NOMO-1 treated with dmso at 0.1 percent for 144 hours (cell line): ENCODE results near the gene PSMB5.
"Not testable (repeated sequence)": the region's sequence is repeated elsewhere in the genome, so short reads cannot be mapped to it uniquely, and the experiment has no call there.

Experiments
- DNase-seq: peaks from one replicate; lab custom pipeline; 2025; ENCODE audit not compliant: unreplicated experiment; lab: John Stamatoyannopoulos, UW

The PSMB5 gene

GRCh38 chr14:23018107-23018506, 16.6 kb downstream of the PSMB5 start:
- DNase-seq = no peak

- no peak for DNase-seq
These were observed 17.6 kb downstream of the PSMB5 start for GRCh38 chr14:23017091-23017490.

- no peak for DNase-seq
These were observed 19.1 kb downstream of the PSMB5 start for GRCh38 chr14:23015618-23016017.

GRCh38 chr14:23013749-23014054, 21.0 kb downstream of the PSMB5 start:
- not testable (repeated sequence) for DNase-seq

- DNase-seq = no peak
These were observed 21.5 kb downstream of the PSMB5 start for GRCh38 chr14:23013054-23013748.

- DNase-seq = peak; percentile 35
These were observed 24.6 kb downstream of the PSMB5 start, which contains the start of gene C14orf93 for GRCh38 chr14:23009939-23010726. C14orf93 (minus strand) TSS chr14:23010143; CDS start chr14:22999023, 11,120 bp downstream.

GRCh38 chr14:23009483-23009938, 25.2 kb downstream of the PSMB5 start:
- DNase-seq = no peak

- DNase-seq = no peak
These were observed 25.9 kb downstream of the PSMB5 start for GRCh38 chr14:23008831-23009230.

- peak; percentile 97 for DNase-seq
These were observed 27.9 kb downstream of the PSMB5 start for GRCh38 chr14:23006544-23007419.

- no peak for DNase-seq
These were observed 28.5 kb downstream of the PSMB5 start for GRCh38 chr14:23006188-23006534.

GRCh38 chr14:23005451-23006187, 29.1 kb downstream of the PSMB5 start:
- DNase-seq = no peak

GRCh38 chr14:23004274-23004673, 30.4 kb downstream of the PSMB5 start:
- not testable (repeated sequence) for DNase-seq

GRCh38 chr14:23002592-23002991, 32.1 kb downstream of the PSMB5 start:
- no peak for DNase-seq

- no peak for DNase-seq
These were observed 33.8 kb downstream of the PSMB5 start for GRCh38 chr14:23000860-23001259.

- no peak for DNase-seq
These were observed 36.2 kb downstream of the PSMB5 start for GRCh38 chr14:22998329-22999012.

GRCh38 chr14:22997676-22998323, 36.9 kb downstream of the PSMB5 start:
- no peak for DNase-seq

GRCh38 chr14:22996768-22997654, 37.7 kb downstream of the PSMB5 start:
- no peak for DNase-seq

- DNase-seq = peak; percentile 4
These were observed 38.6 kb downstream of the PSMB5 start for GRCh38 chr14:22995889-22996625.
